SK-N-SH treated with all-trans-retinoic acid at 6 μM for 48 hours (cell line): ENCODE measurements around the gene DPM1.
"Not testable (repeated sequence)": the region's sequence is repeated elsewhere in the genome, so short reads cannot be mapped to it uniquely, and the experiment has no call there.

Experiments
- ATAC-seq: fragments of 200-7000 bp; cut with Tn5 transposase; 3 replicates; pipeline ENCODE4 v1.9.1; 2020; ENCODE audit warnings: mild to moderate bottlenecking, moderate library complexity
- ARNTL ChIP-seq: fragments of 450-650 bp; formaldehyde crosslinking; IDR thresholded peaks from 2 replicates; pipeline ENCODE4 v1.5.0; 2020; ENCODE audit warnings: low read depth, mild to moderate bottlenecking, moderate library complexity, borderline replicate concordance
- BACH2 ChIP-seq: fragments of 250-450 bp; sonication (Bioruptor Pico); IDR thresholded peaks from 2 replicates; pipeline ENCODE4 v1.9.0; 2021; ENCODE audit warnings: mild to moderate bottlenecking, borderline replicate concordance
- CSDC2 ChIP-seq: fragments of 250-450 bp; sonication (Bioruptor Pico); IDR thresholded peaks from 2 replicates; pipeline ENCODE4 v1.5.0; 2020; ENCODE audit warnings: mild to moderate bottlenecking, moderate library complexity
- ESRRG ChIP-seq: fragments of 250-450 bp; sonication (Bioruptor Pico); IDR thresholded peaks from 2 replicates; pipeline ENCODE4 v1.6.1; 2021; ENCODE audit warnings: mild to moderate bottlenecking
- GLIS3 ChIP-seq: fragments of 250-450 bp; sonication (Bioruptor Pico); IDR thresholded peaks from 2 replicates; pipeline ENCODE4 v1.5.0; 2020; ENCODE audit warnings: mild to moderate bottlenecking, moderate library complexity
- ISL1 ChIP-seq: fragments of 250-450 bp; sonication (Bioruptor Pico); IDR thresholded peaks from 2 replicates; pipeline ENCODE4 v2.1.2; 2022; ENCODE audit warnings: mild to moderate bottlenecking, moderate library complexity
- OSR1 ChIP-seq: fragments of 250-450 bp; sonication (Bioruptor Pico); IDR thresholded peaks from 2 replicates; pipeline ENCODE4 v1.8.0; 2022; ENCODE audit warnings: moderate library complexity, mild to moderate bottlenecking, inconsistent platforms
- PPARA ChIP-seq: fragments of 250-450 bp; sonication (Bioruptor Pico); IDR thresholded peaks from 2 replicates; pipeline ENCODE4 v1.5.0; 2020; ENCODE audit warnings: mild to moderate bottlenecking, borderline replicate concordance
- RARB ChIP-seq: fragments of 250-450 bp; sonication (Bioruptor Pico); IDR thresholded peaks from 2 replicates; pipeline ENCODE4 v1.8.0; 2021; ENCODE audit warnings: mild to moderate bottlenecking, moderate library complexity
- SNAI2 ChIP-seq: fragments of 250-450 bp; sonication (Bioruptor Pico); IDR thresholded peaks from 2 replicates; pipeline ENCODE4 v1.5.0; 2020; ENCODE audit warnings: mild to moderate bottlenecking, moderate library complexity
- TCF4 ChIP-seq: fragments of 250-450 bp; sonication (Bioruptor Pico); IDR thresholded peaks from 2 replicates; pipeline ENCODE4 v1.8.0; 2021; ENCODE audit warnings: mild to moderate bottlenecking, moderate library complexity, borderline replicate concordance
- TOX ChIP-seq: fragments of 250-450 bp; sonication (Bioruptor Pico); IDR thresholded peaks from 2 replicates; pipeline ENCODE4 v1.8.0; 2021; ENCODE audit warnings: mild to moderate bottlenecking, moderate library complexity, borderline replicate concordance
- ZC3H10 ChIP-seq: fragments of 250-450 bp; sonication (Bioruptor Pico); IDR thresholded peaks from 2 replicates; pipeline ENCODE4 v1.5.1; 2021; ENCODE audit warnings: mild to moderate bottlenecking, moderate library complexity
- ZFP3 ChIP-seq: fragments of 250-450 bp; sonication (Bioruptor Pico); IDR thresholded peaks from 2 replicates; pipeline ENCODE4 v1.5.0; 2020; ENCODE audit warnings: mild to moderate bottlenecking, moderate library complexity
- ZFP30 ChIP-seq: fragments of 450-650 bp; formaldehyde crosslinking; IDR thresholded peaks from 2 replicates; pipeline ENCODE4 v1.5.0; 2022; ENCODE audit warnings: mild to moderate bottlenecking, moderate library complexity
- ZNF565 ChIP-seq: fragments of 450-650 bp; formaldehyde crosslinking; conservative IDR thresholded peaks from 2 replicates; pipeline ENCODE4 v1.5.0; 2020; ENCODE audit warnings: low read depth, mild to moderate bottlenecking, moderate library complexity
- ZNF70 ChIP-seq: fragments of 450-650 bp; formaldehyde crosslinking; IDR thresholded peaks from 2 replicates; pipeline ENCODE4 v1.5.0; 2020; ENCODE audit warnings: mild to moderate bottlenecking, moderate library complexity
- ZNF8 ChIP-seq: fragments of 450-650 bp; formaldehyde crosslinking; IDR thresholded peaks from 2 replicates; pipeline ENCODE4 v1.5.0; 2020; ENCODE audit warnings: mild to moderate bottlenecking, moderate library complexity
- TF ChIP-seq, protein P1 (sequence below): fragments of 250-450 bp; sonication (Bioruptor Pico); IDR thresholded peaks from 2 replicates; pipeline ENCODE4 v1.5.0; 2020; ENCODE audit warnings: mild to moderate bottlenecking, moderate library complexity
- TF ChIP-seq, protein P2 (sequence below): fragments of 250-450 bp; sonication (Bioruptor Pico); IDR thresholded peaks from 2 replicates; pipeline ENCODE4 v1.5.1; 2020; ENCODE audit warnings: low read depth, mild to moderate bottlenecking, moderate library complexity
- TF ChIP-seq, protein P3 (sequence below): fragments of 250-450 bp; sonication (Bioruptor Pico); IDR thresholded peaks from 2 replicates; pipeline ENCODE4 v1.8.0; 2020; ENCODE audit warnings: mild to moderate bottlenecking, moderate library complexity, borderline replicate concordance
- TF ChIP-seq, protein P4 (sequence below): fragments of 250-450 bp; sonication (Bioruptor Pico); IDR thresholded peaks from 2 replicates; pipeline ENCODE4 v1.5.1; 2021; ENCODE audit warnings: mild to moderate bottlenecking, moderate library complexity
- TF ChIP-seq, protein P5 (sequence below): fragments of 250-450 bp; sonication (Bioruptor Pico); IDR thresholded peaks from 2 replicates; pipeline ENCODE4 v1.8.0; 2021; ENCODE audit warnings: low read depth, mild to moderate bottlenecking, moderate library complexity, borderline replicate concordance

The DPM1 gene

DNA sequence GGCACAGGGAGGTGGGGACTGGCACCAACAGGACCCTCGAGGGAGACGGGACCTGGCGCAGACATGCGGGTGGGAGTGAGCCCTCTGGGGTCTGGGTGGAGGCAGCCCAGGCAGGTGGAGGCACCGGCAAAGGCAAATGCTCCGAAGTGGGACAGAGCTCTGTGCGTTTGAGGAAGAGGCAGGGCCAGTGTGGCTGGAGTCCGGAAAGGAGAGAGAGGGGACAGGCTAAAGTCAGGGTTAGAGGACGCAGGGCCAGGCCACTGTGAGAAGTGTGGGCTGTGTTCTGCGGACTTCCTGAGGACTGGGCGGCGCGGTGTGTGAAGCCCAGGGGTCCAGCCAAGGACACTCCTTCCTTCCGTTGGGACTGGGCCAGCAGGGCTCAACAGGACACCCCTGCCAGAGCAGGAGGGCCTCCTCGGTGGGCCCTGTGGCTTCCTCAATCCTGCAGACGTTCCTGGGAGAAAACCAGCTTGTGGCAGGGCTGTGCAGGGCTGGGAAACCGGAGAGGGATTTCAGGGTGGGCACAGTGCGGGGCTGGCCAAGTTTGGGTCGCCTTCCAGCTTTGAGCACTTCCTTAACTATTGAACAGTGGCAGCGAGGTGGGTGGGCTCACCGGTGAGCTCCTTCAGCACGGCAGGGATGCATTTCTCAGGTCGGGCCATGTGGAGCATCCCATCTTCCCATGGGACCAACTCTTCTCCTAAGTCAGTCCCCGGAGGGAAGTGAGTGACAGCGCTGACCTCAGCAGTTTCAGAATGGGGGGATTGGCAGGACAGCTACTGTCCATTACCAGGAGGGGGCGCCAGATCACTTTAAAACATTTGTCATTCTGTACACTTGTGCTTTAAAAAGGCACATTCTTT, 22.8 kb upstream of the DPM1 start:
- peak; percentile 69 for ATAC-seq
- TF ChIP-seq ZNF70: no peak
- TF ChIP-seq, protein P1, sequence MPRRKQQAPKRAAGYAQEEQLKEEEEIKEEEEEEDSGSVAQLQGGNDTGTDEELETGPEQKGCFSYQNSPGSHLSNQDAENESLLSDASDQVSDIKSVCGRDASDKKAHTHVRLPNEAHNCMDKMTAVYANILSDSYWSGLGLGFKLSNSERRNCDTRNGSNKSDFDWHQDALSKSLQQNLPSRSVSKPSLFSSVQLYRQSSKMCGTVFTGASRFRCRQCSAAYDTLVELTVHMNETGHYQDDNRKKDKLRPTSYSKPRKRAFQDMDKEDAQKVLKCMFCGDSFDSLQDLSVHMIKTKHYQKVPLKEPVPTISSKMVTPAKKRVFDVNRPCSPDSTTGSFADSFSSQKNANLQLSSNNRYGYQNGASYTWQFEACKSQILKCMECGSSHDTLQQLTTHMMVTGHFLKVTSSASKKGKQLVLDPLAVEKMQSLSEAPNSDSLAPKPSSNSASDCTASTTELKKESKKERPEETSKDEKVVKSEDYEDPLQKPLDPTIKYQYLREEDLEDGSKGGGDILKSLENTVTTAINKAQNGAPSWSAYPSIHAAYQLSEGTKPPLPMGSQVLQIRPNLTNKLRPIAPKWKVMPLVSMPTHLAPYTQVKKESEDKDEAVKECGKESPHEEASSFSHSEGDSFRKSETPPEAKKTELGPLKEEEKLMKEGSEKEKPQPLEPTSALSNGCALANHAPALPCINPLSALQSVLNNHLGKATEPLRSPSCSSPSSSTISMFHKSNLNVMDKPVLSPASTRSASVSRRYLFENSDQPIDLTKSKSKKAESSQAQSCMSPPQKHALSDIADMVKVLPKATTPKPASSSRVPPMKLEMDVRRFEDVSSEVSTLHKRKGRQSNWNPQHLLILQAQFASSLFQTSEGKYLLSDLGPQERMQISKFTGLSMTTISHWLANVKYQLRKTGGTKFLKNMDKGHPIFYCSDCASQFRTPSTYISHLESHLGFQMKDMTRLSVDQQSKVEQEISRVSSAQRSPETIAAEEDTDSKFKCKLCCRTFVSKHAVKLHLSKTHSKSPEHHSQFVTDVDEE: no peak
- no peak for TF ChIP-seq ZNF565 (CRISPR knock-in tag)
- TF ChIP-seq ISL1: no peak
- no peak for TF ChIP-seq RARB (CRISPR knock-in tag)

DNA sequence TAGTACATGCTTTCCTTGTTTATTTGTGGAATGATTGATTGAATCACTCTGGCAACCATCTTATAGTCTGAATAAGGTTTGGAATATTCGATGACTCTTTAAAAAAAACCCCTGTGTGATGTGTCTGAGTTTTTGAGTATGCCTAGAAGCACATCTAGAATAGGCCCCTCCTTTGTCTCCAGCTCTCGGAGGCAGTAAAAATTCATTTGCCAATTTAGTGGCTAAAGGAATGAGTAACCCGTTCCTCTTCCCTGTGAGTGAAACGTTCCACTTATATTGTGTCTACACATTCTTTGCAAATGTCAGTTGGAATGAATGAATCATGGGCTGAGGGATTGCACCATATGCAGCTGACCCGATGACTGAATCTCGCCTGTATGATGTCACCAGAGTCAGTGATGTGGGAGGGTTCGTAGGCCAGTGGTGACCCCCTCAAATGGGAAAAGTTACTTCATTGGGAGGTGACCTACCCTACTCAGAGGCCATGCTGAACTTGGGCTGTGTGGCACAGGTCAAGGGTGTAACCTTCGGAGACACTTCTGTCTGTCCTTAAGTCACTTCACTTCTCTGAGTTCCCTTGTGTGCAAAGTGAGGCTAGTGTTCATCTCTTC, 21.8 kb upstream of the DPM1 start:
- TF ChIP-seq ZNF565 (CRISPR knock-in tag) (no peak), TOX (CRISPR knock-in tag) (no peak), TCF4 (CRISPR knock-in tag) (no peak), BACH2 (CRISPR knock-in tag) (no peak), SNAI2 (CRISPR knock-in tag) (no peak), PPARA (CRISPR knock-in tag) (no peak), GLIS3 (CRISPR knock-in tag) (no peak), ZFP3 (peak; percentile 72; the same call in 1 of the 2 replicates), OSR1 (CRISPR knock-in tag) (no peak), ZC3H10 (CRISPR knock-in tag) (no peak), ESRRG (CRISPR knock-in tag) (no peak), ZFP30 (CRISPR knock-in tag) (no peak), ISL1 (peak; percentile 37), RARB (CRISPR knock-in tag) (no peak), CSDC2 (CRISPR knock-in tag) (0 out of 2 replicates have a peak, but pooled peaks have one; percentile 50), ZNF70 (no peak), ZNF8 (no peak), ARNTL (CRISPR knock-in tag) (no peak)
- TF ChIP-seq, protein P2, sequence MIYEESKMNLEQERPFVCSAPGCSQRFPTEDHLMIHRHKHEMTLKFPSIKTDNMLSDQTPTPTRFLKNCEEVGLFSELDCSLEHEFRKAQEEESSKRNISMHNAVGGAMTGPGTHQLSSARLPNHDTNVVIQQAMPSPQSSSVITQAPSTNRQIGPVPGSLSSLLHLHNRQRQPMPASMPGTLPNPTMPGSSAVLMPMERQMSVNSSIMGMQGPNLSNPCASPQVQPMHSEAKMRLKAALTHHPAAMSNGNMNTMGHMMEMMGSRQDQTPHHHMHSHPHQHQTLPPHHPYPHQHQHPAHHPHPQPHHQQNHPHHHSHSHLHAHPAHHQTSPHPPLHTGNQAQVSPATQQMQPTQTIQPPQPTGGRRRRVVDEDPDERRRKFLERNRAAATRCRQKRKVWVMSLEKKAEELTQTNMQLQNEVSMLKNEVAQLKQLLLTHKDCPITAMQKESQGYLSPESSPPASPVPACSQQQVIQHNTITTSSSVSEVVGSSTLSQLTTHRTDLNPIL (CRISPR knock-in tag): peak; percentile 83; the same call in 1 of the 2 replicates
- TF ChIP-seq, protein P1: no peak
- TF ChIP-seq, protein P3, sequence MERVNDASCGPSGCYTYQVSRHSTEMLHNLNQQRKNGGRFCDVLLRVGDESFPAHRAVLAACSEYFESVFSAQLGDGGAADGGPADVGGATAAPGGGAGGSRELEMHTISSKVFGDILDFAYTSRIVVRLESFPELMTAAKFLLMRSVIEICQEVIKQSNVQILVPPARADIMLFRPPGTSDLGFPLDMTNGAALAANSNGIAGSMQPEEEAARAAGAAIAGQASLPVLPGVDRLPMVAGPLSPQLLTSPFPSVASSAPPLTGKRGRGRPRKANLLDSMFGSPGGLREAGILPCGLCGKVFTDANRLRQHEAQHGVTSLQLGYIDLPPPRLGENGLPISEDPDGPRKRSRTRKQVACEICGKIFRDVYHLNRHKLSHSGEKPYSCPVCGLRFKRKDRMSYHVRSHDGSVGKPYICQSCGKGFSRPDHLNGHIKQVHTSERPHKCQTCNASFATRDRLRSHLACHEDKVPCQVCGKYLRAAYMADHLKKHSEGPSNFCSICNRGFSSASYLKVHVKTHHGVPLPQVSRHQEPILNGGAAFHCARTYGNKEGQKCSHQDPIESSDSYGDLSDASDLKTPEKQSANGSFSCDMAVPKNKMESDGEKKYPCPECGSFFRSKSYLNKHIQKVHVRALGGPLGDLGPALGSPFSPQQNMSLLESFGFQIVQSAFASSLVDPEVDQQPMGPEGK (CRISPR knock-in tag): peak; percentile 34; the same call in 1 of the 2 replicates
- TF ChIP-seq, protein P4, sequence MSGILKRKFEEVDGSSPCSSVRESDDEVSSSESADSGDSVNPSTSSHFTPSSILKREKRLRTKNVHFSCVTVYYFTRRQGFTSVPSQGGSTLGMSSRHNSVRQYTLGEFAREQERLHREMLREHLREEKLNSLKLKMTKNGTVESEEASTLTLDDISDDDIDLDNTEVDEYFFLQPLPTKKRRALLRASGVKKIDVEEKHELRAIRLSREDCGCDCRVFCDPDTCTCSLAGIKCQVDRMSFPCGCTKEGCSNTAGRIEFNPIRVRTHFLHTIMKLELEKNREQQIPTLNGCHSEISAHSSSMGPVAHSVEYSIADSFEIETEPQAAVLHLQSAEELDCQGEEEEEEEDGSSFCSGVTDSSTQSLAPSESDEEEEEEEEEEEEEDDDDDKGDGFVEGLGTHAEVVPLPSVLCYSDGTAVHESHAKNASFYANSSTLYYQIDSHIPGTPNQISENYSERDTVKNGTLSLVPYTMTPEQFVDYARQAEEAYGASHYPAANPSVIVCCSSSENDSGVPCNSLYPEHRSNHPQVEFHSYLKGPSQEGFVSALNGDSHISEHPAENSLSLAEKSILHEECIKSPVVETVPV (CRISPR knock-in tag): no peak
- TF ChIP-seq, protein P5, sequence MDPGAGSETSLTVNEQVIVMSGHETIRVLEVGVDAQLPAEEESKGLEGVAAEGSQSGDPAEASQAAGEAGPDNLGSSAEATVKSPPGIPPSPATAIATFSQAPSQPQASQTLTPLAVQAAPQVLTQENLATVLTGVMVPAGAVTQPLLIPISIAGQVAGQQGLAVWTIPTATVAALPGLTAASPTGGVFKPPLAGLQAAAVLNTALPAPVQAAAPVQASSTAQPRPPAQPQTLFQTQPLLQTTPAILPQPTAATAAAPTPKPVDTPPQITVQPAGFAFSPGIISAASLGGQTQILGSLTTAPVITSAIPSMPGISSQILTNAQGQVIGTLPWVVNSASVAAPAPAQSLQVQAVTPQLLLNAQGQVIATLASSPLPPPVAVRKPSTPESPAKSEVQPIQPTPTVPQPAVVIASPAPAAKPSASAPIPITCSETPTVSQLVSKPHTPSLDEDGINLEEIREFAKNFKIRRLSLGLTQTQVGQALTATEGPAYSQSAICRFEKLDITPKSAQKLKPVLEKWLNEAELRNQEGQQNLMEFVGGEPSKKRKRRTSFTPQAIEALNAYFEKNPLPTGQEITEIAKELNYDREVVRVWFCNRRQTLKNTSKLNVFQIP (CRISPR knock-in tag): no peak
- ATAC-seq: peak; percentile 87

DNA sequence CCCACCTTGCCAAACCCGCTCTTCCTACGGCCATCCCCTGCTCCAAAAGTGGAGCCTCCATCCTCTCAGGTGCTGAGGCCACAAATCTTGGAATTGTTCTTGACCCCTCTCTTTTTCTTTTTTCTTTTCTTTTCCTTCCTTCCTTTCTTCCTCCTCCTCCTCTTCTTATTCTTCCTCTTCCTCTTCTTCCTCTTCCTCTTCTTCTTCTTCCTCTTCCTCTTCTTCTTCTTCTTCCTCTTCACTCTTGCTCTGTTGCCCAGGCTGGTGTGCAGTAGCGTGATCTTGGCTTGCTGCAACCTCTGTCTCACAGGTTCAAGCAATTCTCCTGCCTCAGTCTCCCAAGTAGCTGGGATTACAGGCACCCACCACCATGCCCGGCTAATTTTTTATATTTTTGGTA, 20.2 kb upstream of the DPM1 start:
- ATAC-seq: not testable (repeated sequence)
